Astrocyte (in vitro differentiated cells and primary cell): ENCODE data around the gene CASP5. TPM values are rescaled to one million over a fixed set of nuclear protein-coding genes. Genes with fewer than 3 reads are reported as not detected.

ENCODE experiments used
- DNase-seq: peaks from one replicate; pipeline ENCODE4 v3.0.0-alpha.2; 2010; ENCODE audit warnings: low read depth
- FAIRE-seq: peaks from 2 replicates; lab custom pipeline; 2011; peaks lifted over from hg19 to GRCh38; lab: Jason Lieb, UNC
- H2AFZ ChIP-seq: 2 replicates; pipeline ENCODE4 v1.6.0; 2012; ENCODE audit warnings: low read depth, low read length, inconsistent platforms
- H3K27ac ChIP-seq: 2 replicates; pipeline ENCODE4 v1.5.1; 2011; ENCODE audit warnings: low read depth, low read length, inconsistent platforms
- H3K27me3 ChIP-seq: 2 replicates; pipeline ENCODE4 v1.6.0; 2011; ENCODE audit warnings: low read length, inconsistent platforms; ENCODE audit not compliant: insufficient read depth
- H3K36me3 ChIP-seq: 2 replicates; pipeline ENCODE4 v1.5.1; 2011; ENCODE audit warnings: low read length, inconsistent platforms; ENCODE audit not compliant: insufficient read depth
- H3K4me1 ChIP-seq: 2 replicates; pipeline ENCODE4 v1.5.1; 2011; ENCODE audit warnings: low read length, inconsistent platforms; ENCODE audit not compliant: insufficient read depth
- H3K4me2 ChIP-seq: 2 replicates; pipeline ENCODE4 v1.6.0; 2012; ENCODE audit warnings: low read length, inconsistent platforms
- H3K4me3 ChIP-seq: 2 replicates; pipeline ENCODE4 v1.5.1; 2011; ENCODE audit warnings: low read depth, mild to moderate bottlenecking, low read length, inconsistent platforms; ENCODE audit not compliant: insufficient read depth
- H3K79me2 ChIP-seq: 2 replicates; pipeline ENCODE4 v1.6.0; 2012; ENCODE audit warnings: mild to moderate bottlenecking, low read length, inconsistent platforms; ENCODE audit not compliant: insufficient read depth
- H3K9ac ChIP-seq: 2 replicates; pipeline ENCODE4 v1.6.0; 2012; ENCODE audit warnings: mild to moderate bottlenecking, low read length, inconsistent platforms
- H3K9me3 ChIP-seq: 2 replicates; pipeline ENCODE4 v1.5.1; 2012; ENCODE audit warnings: low read depth, mild to moderate bottlenecking, low read length, inconsistent platforms; ENCODE audit not compliant: insufficient read depth
- H4K20me1 ChIP-seq: 2 replicates; pipeline ENCODE4 v1.6.0; 2012; ENCODE audit warnings: low read length, inconsistent platforms; ENCODE audit not compliant: insufficient read depth
- H3K27ac Mint-ChIP-seq: one replicate; pipeline ENCODE4 v1.8.0; 2021; ENCODE audit warnings: mild to moderate bottlenecking, mixed read lengths; ENCODE audit not compliant: unreplicated experiment
- H3K27me3 Mint-ChIP-seq: one replicate; pipeline ENCODE4 v1.8.0; 2021; ENCODE audit warnings: low read depth, mixed read lengths; ENCODE audit not compliant: unreplicated experiment
- H3K36me3 Mint-ChIP-seq: one replicate; pipeline ENCODE4 v1.8.0; 2021; ENCODE audit warnings: low read depth, mixed read lengths; ENCODE audit not compliant: unreplicated experiment
- H3K4me1 Mint-ChIP-seq: one replicate; pipeline ENCODE4 v1.8.0; 2021; ENCODE audit warnings: low read depth, mixed read lengths; ENCODE audit not compliant: unreplicated experiment
- H3K4me3 Mint-ChIP-seq: one replicate; pipeline ENCODE4 v1.8.0; 2021; ENCODE audit warnings: mild to moderate bottlenecking, moderate library complexity, mixed read lengths; ENCODE audit not compliant: unreplicated experiment
- H3K9me3 Mint-ChIP-seq: one replicate; pipeline ENCODE4 v1.8.0; 2021; ENCODE audit warnings: mild to moderate bottlenecking, mixed read lengths; ENCODE audit not compliant: unreplicated experiment
- EZH2 ChIP-seq: IDR thresholded peaks from 2 replicates; pipeline ENCODE4 v1.6.1; 2012; ENCODE audit warnings: mild to moderate bottlenecking, low read length, inconsistent platforms; ENCODE audit not compliant: insufficient read depth
- total RNA-seq: library from RNA; stranded (reverse); gene quantifications from 2 replicates; pipeline ENCODE4 v1.2.1, GENCODE V29; 2021
- TF ChIP-seq, protein P1 (sequence below): IDR thresholded peaks from 2 replicates; pipeline ENCODE4 v1.5.1; 2011; ENCODE audit warnings: low read depth, mild to moderate bottlenecking, inconsistent platforms, low read length, moderate library complexity; ENCODE audit not compliant: insufficient read depth

Gene CASP5
- total RNA-seq, 1 donor from 2014 or later = not detected

GRCh38 chr11:105007463-105007862 lies 15.5 kb downstream of the CASP5 start:
- no peak overlapping the region for H3K27ac Mint-ChIP-seq

DNA sequence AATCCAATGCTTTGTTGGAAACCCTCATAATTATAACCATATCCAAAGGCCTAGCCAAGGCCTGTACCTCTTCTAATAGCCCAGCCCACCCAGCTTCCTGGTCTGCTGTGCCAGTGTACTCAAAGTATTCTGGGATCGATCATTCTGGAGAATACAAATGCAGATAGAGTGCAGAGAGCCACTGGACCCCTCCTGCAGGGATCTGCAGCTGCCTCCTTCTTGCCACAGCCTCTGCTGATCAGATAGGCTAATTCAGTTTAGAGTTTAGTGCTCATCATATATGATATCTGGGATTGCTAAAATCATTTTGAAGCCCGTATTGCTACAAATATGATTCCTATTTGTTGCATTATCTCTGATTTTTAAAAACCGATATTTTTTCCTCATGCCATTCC lies 17.5 kb downstream of the CASP5 start:
- H3K79me2 ChIP-seq = no peaks in the 10 kb centered on the region
- no peak overlapping the region for H2AFZ ChIP-seq
- H3K9me3 ChIP-seq = no peaks in the 10 kb centered on the region
- DNase-seq (no peak), FAIRE-seq (no peak)
- Mint-ChIP-seq H3K27me3 (no peaks in the 10 kb centered on the region), H3K4me3 (no peak overlapping the region), H3K4me1 (peaks cover 3% of the 10 kb centered on the region), H3K36me3 (no peaks in the 10 kb centered on the region), H3K27ac (no peak overlapping the region), H3K9me3 (no peaks in the 10 kb centered on the region)
- no peaks in the 10 kb centered on the region for H3K27me3 ChIP-seq
- no peaks in the 10 kb centered on the region for H4K20me1 ChIP-seq
- H3K4me3 ChIP-seq = no peak overlapping the region
- TF ChIP-seq EZH2 = no peak
- TF ChIP-seq, protein P1, sequence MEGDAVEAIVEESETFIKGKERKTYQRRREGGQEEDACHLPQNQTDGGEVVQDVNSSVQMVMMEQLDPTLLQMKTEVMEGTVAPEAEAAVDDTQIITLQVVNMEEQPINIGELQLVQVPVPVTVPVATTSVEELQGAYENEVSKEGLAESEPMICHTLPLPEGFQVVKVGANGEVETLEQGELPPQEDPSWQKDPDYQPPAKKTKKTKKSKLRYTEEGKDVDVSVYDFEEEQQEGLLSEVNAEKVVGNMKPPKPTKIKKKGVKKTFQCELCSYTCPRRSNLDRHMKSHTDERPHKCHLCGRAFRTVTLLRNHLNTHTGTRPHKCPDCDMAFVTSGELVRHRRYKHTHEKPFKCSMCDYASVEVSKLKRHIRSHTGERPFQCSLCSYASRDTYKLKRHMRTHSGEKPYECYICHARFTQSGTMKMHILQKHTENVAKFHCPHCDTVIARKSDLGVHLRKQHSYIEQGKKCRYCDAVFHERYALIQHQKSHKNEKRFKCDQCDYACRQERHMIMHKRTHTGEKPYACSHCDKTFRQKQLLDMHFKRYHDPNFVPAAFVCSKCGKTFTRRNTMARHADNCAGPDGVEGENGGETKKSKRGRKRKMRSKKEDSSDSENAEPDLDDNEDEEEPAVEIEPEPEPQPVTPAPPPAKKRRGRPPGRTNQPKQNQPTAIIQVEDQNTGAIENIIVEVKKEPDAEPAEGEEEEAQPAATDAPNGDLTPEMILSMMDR = no peak
- no peak overlapping the region for H3K27ac ChIP-seq
- no peaks in the 10 kb centered on the region for H3K4me1 ChIP-seq
- H3K4me2 ChIP-seq = no peak overlapping the region
- H3K36me3 ChIP-seq = no peaks in the 10 kb centered on the region
- H3K9ac ChIP-seq = no peak overlapping the region

More at GRCh38 chr11:105007463-105007862, 15.5 kb downstream of the CASP5 start:
- no peak for TF ChIP-seq EZH2
- TF ChIP-seq, protein P1 = no peak
- Histone ChIP-seq H4K20me1 (no peaks in the 10 kb centered on the region), H3K9me3 (no peaks in the 10 kb centered on the region), H3K4me1 (no peaks in the 10 kb centered on the region), H3K4me2 (no peak overlapping the region), H3K79me2 (no peaks in the 10 kb centered on the region), H3K9ac (no peak overlapping the region), H3K4me3 (no peak overlapping the region), H3K36me3 (no peaks in the 10 kb centered on the region), H3K27ac (no peak overlapping the region), H2AFZ (no peak overlapping the region), H3K27me3 (no peaks in the 10 kb centered on the region)
- Mint-ChIP-seq H3K4me3 (no peak overlapping the region), H3K9me3 (no peaks in the 10 kb centered on the region), H3K4me1 (peaks cover 3% of the 10 kb centered on the region), H3K27me3 (no peaks in the 10 kb centered on the region), H3K36me3 (no peaks in the 10 kb centered on the region)
- FAIRE-seq (no peak), DNase-seq (no peak)

DNA sequence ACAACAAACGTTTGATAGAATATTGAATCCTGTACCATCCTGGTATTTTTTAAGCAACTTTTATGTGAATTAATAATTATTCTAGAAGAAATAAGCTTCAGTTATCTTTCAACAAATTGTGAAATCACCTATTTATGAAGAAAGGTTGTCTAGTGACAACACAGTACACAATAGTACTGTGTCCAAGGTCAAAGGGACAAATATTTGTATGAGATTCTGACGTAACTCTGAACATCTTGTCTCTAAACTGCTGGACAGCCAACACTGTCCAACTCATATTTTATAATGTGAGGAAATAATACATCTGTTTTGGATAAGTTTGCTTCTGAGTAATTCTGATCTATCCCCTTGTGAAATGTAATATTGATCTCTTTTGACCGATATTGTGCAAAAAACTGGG lies 18.9 kb downstream of the CASP5 start:
- no peak for TF ChIP-seq EZH2
- TF ChIP-seq, protein P1 = no peak
- Mint-ChIP-seq H3K9me3 (no peaks in the 10 kb centered on the region), H3K4me1 (peaks cover 3% of the 10 kb centered on the region), H3K36me3 (no peaks in the 10 kb centered on the region), H3K4me3 (no peak overlapping the region), H3K27ac (no peak overlapping the region), H3K27me3 (no peaks in the 10 kb centered on the region)
- Histone ChIP-seq H3K4me3 (no peak overlapping the region), H3K36me3 (no peaks in the 10 kb centered on the region), H3K4me2 (no peak overlapping the region), H3K79me2 (no peaks in the 10 kb centered on the region), H2AFZ (no peak overlapping the region), H3K4me1 (no peaks in the 10 kb centered on the region), H4K20me1 (no peaks in the 10 kb centered on the region), H3K9me3 (no peaks in the 10 kb centered on the region), H3K9ac (no peak overlapping the region), H3K27ac (no peak overlapping the region), H3K27me3 (no peaks in the 10 kb centered on the region)
- no peak for FAIRE-seq
- DNase-seq = no peak
